ENCODE data around the gene MTUS2. TPM values are rescaled to one million over a fixed set of nuclear protein-coding genes. Genes with fewer than 3 reads are reported as not detected.

The MTUS2 gene
- total RNA-seq, 1 donor from 2014 or later, result 0.67 TPM

DNA sequence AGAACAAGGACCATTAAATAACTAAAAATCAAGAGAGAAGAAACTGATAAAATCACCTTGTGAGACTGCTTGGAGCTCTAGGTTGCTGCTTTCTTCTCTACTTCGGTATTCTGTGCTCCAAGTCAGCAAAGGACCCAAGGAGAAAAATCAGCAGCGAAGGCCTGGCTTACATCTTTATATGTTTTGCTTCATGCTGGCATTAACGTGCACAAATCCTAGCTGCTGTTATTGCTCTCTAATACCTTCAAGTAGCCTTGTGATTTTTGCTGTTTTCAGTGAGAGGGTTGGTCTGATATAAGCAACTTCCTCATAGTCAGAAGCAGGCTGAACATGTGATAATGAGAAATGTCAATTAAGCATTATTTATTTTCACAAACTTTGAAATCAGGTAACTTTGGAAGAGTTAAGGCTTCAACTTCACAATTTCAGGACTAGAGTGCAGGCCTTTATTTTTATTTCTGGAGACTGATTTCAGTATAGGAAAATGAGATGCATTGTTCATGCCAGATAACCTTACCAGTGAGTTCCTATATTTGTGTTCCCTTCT is 410.2 kb downstream of the MTUS2 start:
- Histone ChIP-seq H3K36me3 (no peaks in the 10 kb centered on the region), H3K9me3 (ENCODE audit: low read depth) (no peaks in the 10 kb centered on the region), H3K79me2 (ENCODE audit: low read depth) (no peaks in the 10 kb centered on the region), H3K4me2 (no peak overlapping the region), H3K27me3 (no peaks in the 10 kb centered on the region), H3K4me3 (no peak overlapping the region), H4K20me1 (ENCODE audit: low read depth) (no peaks in the 10 kb centered on the region), H3F3A (ENCODE audit: low read depth) (no peaks in the 10 kb centered on the region), H3K4me1 (no peaks in the 10 kb centered on the region), H3K27ac (no peak overlapping the region), H2AFZ (replicated peaks) (no peak overlapping the region), H3K9ac (no peak overlapping the region)
- Mint-ChIP-seq H3K27me3 (ENCODE audit: insufficient read depth, low read depth) (peaks cover 5% of the 10 kb centered on the region), H3K27ac (no peak overlapping the region), H3K36me3 (no peaks in the 10 kb centered on the region), H3K9me3 (no peaks in the 10 kb centered on the region), H3K4me1 (no peaks in the 10 kb centered on the region), H3K4me3 (no peak overlapping the region)
- TF ChIP-seq, protein P1, sequence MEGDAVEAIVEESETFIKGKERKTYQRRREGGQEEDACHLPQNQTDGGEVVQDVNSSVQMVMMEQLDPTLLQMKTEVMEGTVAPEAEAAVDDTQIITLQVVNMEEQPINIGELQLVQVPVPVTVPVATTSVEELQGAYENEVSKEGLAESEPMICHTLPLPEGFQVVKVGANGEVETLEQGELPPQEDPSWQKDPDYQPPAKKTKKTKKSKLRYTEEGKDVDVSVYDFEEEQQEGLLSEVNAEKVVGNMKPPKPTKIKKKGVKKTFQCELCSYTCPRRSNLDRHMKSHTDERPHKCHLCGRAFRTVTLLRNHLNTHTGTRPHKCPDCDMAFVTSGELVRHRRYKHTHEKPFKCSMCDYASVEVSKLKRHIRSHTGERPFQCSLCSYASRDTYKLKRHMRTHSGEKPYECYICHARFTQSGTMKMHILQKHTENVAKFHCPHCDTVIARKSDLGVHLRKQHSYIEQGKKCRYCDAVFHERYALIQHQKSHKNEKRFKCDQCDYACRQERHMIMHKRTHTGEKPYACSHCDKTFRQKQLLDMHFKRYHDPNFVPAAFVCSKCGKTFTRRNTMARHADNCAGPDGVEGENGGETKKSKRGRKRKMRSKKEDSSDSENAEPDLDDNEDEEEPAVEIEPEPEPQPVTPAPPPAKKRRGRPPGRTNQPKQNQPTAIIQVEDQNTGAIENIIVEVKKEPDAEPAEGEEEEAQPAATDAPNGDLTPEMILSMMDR (IDR thresholded peaks at IDR 0.05), result no peak
- no peak for TF ChIP-seq EZH2 (IDR thresholded peaks at IDR 0.05)
- no peak for TF ChIP-seq EZH2phosphoT487 (IDR thresholded peaks at IDR 0.05)
- DNase-seq (ENCODE audit: low spot score), result no peak

- no peaks in the 10 kb centered on the region for H3K36me3 Mint-ChIP-seq
- H3K27ac ChIP-seq, result no peak overlapping the region
- H3K4me1 ChIP-seq, result no peaks in the 10 kb centered on the region
- no peaks in the 10 kb centered on the region for H3K9me3 Mint-ChIP-seq
- no peak overlapping the region for H3K4me2 ChIP-seq
- no peaks in the 10 kb centered on the region for H4K20me1 ChIP-seq (ENCODE audit: low read depth)
- no peaks in the 10 kb centered on the region for H3K27me3 Mint-ChIP-seq (ENCODE audit: insufficient read depth, low read depth)
- no peak overlapping the region for H3K27ac Mint-ChIP-seq
- H3K27me3 ChIP-seq, result no peaks in the 10 kb centered on the region
- H2AFZ ChIP-seq (replicated peaks), result no peak overlapping the region
- H3K4me3 Mint-ChIP-seq, result no peak overlapping the region
- no peaks in the 10 kb centered on the region for H3K4me1 Mint-ChIP-seq
- no peak overlapping the region for H3K4me3 ChIP-seq
- no peaks in the 10 kb centered on the region for H3K79me2 ChIP-seq (ENCODE audit: low read depth)
- TF ChIP-seq, protein P1 (IDR thresholded peaks at IDR 0.05), result no peak
- TF ChIP-seq EZH2 (IDR thresholded peaks at IDR 0.05) (no peak), EZH2phosphoT487 (IDR thresholded peaks at IDR 0.05) (no peak)
- H3K9ac ChIP-seq, result no peak overlapping the region
- H3K36me3 ChIP-seq, result no peaks in the 10 kb centered on the region
- no peaks in the 10 kb centered on the region for H3F3A ChIP-seq (ENCODE audit: low read depth)
- no peaks in the 10 kb centered on the region for H3K9me3 ChIP-seq (ENCODE audit: low read depth)
- DNase-seq (ENCODE audit: low spot score), result no peak
Measured at GRCh38 chr13:29239653-29240525, 419.8 kb downstream of the MTUS2 start.

GRCh38 chr13:29254626-29255370 is 434.7 kb downstream of the MTUS2 start:
- H3K9me3 ChIP-seq (ENCODE audit: low read depth), result no peaks in the 10 kb centered on the region
- no peak for TF ChIP-seq EZH2phosphoT487 (IDR thresholded peaks at IDR 0.05)
- TF ChIP-seq, protein P1 (IDR thresholded peaks at IDR 0.05), result no peak
- TF ChIP-seq EZH2 (IDR thresholded peaks at IDR 0.05), result no peak
- H3K79me2 ChIP-seq (ENCODE audit: low read depth), result no peaks in the 10 kb centered on the region
- DNase-seq (ENCODE audit: low spot score), result no peak
- H3K4me1 ChIP-seq, result no peaks in the 10 kb centered on the region
- no peaks in the 10 kb centered on the region for H4K20me1 ChIP-seq (ENCODE audit: low read depth)
- no peaks in the 10 kb centered on the region for H3F3A ChIP-seq (ENCODE audit: low read depth)
- Mint-ChIP-seq H3K9me3 (no peaks in the 10 kb centered on the region), H3K4me3 (no peak overlapping the region), H3K4me1 (no peaks in the 10 kb centered on the region), H3K27me3 (ENCODE audit: insufficient read depth, low read depth) (no peaks in the 10 kb centered on the region), H3K27ac (no peak overlapping the region), H3K36me3 (no peaks in the 10 kb centered on the region)
- no peak overlapping the region for H3K4me3 ChIP-seq
- no peak overlapping the region for H3K4me2 ChIP-seq
- no peak overlapping the region for H3K27ac ChIP-seq
- H3K9ac ChIP-seq, result no peak overlapping the region
- no peaks in the 10 kb centered on the region for H3K36me3 ChIP-seq
- no peak overlapping the region for H2AFZ ChIP-seq (replicated peaks)
- no peaks in the 10 kb centered on the region for H3K27me3 ChIP-seq

Measured in neural progenitor cell (in vitro differentiated cells).